ENCODE results near the gene MPPED2.

GRCh38 chr11:30608534-30608933 lies 22.4 kb upstream of the MPPED2 start:
- TF ChIP-seq POLR2A (IDR thresholded peaks at IDR 0.05) = no peak
- TF ChIP-seq CTCF (IDR thresholded peaks at IDR 0.05) = no peak
